ENCODE data around the gene SSB.

DNA sequence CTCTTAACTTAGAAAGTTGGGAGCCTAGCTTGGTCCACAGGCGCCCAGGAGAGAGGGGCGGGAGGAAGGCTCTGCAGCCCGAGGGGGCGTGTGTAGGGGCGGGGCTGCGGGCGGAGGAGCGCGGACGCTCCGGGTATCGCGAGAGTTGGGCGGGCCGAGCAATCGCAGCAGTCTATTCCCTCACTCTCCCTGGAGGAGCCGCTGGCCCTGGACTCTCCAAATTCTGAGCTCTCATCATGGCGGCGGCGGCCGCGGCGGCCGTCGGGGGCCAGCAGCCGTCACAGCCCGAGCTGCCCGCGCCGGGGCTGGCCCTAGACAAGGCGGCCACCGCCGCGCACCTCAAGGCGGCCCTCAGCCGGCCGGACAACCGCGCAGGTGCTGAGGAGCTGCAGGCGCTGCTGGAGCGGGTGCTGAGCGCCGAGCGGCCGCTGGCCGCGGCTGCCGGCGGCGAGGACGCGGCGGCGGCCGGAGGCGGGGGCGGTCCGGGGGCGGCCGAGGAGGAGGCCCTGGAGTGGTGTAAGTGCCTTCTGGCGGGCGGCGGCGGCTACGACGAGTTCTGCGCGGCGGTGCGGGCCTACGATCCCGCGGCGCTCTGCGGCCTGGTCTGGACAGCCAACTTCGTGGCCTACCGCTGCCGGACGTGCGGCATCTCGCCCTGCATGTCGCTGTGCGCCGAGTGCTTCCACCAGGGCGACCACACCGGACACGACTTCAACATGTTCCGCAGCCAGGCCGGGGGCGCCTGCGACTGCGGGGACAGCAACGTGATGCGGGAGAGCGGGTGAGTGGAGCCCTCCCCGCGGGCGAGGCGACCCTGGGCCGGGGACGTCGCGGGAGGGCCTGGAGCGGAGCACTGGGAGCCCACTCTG, 28.8 kb downstream of the SSB start, which contains the start of gene UBR3:
- TF ChIP-seq EZH2 (IDR thresholded peaks at IDR 0.05), result no peak
- TF ChIP-seq, protein P1, sequence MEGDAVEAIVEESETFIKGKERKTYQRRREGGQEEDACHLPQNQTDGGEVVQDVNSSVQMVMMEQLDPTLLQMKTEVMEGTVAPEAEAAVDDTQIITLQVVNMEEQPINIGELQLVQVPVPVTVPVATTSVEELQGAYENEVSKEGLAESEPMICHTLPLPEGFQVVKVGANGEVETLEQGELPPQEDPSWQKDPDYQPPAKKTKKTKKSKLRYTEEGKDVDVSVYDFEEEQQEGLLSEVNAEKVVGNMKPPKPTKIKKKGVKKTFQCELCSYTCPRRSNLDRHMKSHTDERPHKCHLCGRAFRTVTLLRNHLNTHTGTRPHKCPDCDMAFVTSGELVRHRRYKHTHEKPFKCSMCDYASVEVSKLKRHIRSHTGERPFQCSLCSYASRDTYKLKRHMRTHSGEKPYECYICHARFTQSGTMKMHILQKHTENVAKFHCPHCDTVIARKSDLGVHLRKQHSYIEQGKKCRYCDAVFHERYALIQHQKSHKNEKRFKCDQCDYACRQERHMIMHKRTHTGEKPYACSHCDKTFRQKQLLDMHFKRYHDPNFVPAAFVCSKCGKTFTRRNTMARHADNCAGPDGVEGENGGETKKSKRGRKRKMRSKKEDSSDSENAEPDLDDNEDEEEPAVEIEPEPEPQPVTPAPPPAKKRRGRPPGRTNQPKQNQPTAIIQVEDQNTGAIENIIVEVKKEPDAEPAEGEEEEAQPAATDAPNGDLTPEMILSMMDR (IDR thresholded peaks at IDR 0.05), result no peak
